Right atrium auricular region (tissue), 2 donors: ENCODE results near the gene CKMT1B. TPM values are rescaled to one million over a fixed set of nuclear protein-coding genes. Genes with fewer than 3 reads are reported as not detected.
"Not testable (repeated sequence)": the region's sequence is repeated elsewhere in the genome, so short reads cannot be mapped to it uniquely, and the experiment has no call there.

Experiments
- DNase-seq: peaks from one replicate; pipeline ENCODE4 v3.0.0-alpha.2; 2019; ENCODE audit warnings: low spot score
- H3K27ac ChIP-seq, 2 donors: fragments of 200-600 bp; sonication (generic); 1 replicate in 1 of 2; 2 replicates in 1 of 2; pipeline ENCODE4 v1.5.1; 2016 to 2019
- H3K27me3 ChIP-seq, 2 donors: fragments of 200-600 bp; sonication (generic); one replicate each; pipeline versions ENCODE4 v1.5.1 to v1.6.0; 2017 to 2019
- H3K36me3 ChIP-seq: fragments of 200-600 bp; sonication (generic); one replicate; pipeline ENCODE4 v1.5.1; 2016
- H3K4me1 ChIP-seq, 2 donors: fragments of 200-600 bp; sonication (generic); one replicate each; pipeline versions ENCODE4 v1.5.1 to v1.6.0; 2017 to 2019
- H3K4me3 ChIP-seq, 2 donors: fragments of 200-600 bp; sonication (generic); 1 replicate in 1 of 2; 2 replicates in 1 of 2; pipeline ENCODE4 v1.5.1; 2017 to 2019; ENCODE audit warnings: mild to moderate bottlenecking in 1 of 2, moderate library complexity in 1 of 2
- H3K9me3 ChIP-seq, 2 donors: fragments of 200-600 bp; sonication (generic); one replicate each; pipeline ENCODE4 v1.5.1; 2019
- total RNA-seq, 2 donors: library from RNA; depleted of rRNA; stranded (reverse); fragments of >200 nt; gene quantifications; one replicate each; pipeline ENCODE4 v1.1.0, GENCODE V29; 2016
- TF ChIP-seq, protein P1 (sequence below), 2 donors: fragments of 200-600 bp; sonication (generic); IDR thresholded peaks; one replicate each; pipeline ENCODE4 v1.5.1; 2019; ENCODE audit warnings: antibody characterized with exemption in 2 of 2

CKMT1B gene
- total RNA-seq, 2 donors from 2014 or later, result 4.6 TPM; not detected in 1

GRCh38 chr15:43552256-43552655, 41.6 kb upstream of the CKMT1B start:
- Histone ChIP-seq H3K9me3 (peaks cover 0 to 4% of the 10 kb centered on the region in 2 donors), H3K27me3 (no peaks in the 10 kb centered on the region), H3K4me1 (no peaks in the 10 kb centered on the region), H3K36me3 (no peaks in the 10 kb centered on the region), H3K4me3 (no peak overlapping the region), H3K27ac (no peak overlapping the region)
- DNase-seq, result no peak
- TF ChIP-seq, protein P1, sequence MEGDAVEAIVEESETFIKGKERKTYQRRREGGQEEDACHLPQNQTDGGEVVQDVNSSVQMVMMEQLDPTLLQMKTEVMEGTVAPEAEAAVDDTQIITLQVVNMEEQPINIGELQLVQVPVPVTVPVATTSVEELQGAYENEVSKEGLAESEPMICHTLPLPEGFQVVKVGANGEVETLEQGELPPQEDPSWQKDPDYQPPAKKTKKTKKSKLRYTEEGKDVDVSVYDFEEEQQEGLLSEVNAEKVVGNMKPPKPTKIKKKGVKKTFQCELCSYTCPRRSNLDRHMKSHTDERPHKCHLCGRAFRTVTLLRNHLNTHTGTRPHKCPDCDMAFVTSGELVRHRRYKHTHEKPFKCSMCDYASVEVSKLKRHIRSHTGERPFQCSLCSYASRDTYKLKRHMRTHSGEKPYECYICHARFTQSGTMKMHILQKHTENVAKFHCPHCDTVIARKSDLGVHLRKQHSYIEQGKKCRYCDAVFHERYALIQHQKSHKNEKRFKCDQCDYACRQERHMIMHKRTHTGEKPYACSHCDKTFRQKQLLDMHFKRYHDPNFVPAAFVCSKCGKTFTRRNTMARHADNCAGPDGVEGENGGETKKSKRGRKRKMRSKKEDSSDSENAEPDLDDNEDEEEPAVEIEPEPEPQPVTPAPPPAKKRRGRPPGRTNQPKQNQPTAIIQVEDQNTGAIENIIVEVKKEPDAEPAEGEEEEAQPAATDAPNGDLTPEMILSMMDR (IDR thresholded peaks at IDR 0.05), result no peak

GRCh38 chr15:43552986-43553385, 40.8 kb upstream of the CKMT1B start:
- no peak for DNase-seq
- no peaks in the 10 kb centered on the region for H3K9me3 ChIP-seq
- H3K36me3 ChIP-seq, result no peaks in the 10 kb centered on the region
- TF ChIP-seq, protein P1 (IDR thresholded peaks at IDR 0.05), result no peak
- no peaks in the 10 kb centered on the region for H3K4me1 ChIP-seq
- H3K4me3 ChIP-seq, result no peak overlapping the region
- no peak overlapping the region for H3K27ac ChIP-seq
- no peaks in the 10 kb centered on the region for H3K27me3 ChIP-seq

DNA sequence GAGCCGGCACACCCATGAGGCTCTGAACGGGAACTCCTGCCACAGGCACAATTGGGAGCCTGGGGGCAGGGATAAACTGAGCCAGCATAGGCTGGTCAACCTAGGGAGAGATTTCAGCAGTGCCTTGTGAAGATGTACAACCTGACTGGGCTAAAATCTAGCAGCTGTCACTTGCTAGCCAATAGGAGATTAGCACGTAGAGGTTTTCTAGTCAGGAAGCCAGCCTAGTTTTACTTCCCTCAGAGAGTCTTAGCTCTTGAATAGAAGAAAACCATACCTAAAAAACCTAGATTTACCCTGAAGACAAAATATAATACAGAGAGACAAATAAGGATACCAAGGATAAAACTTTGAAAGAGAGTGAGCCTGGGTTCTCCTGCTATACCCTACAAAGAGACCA, 31.1 kb upstream of the CKMT1B start:
- not testable (repeated sequence) for H3K4me1 ChIP-seq, H3K4me3 ChIP-seq, H3K9me3 ChIP-seq, DNase-seq, H3K27me3 ChIP-seq, H3K36me3 ChIP-seq, H3K27ac ChIP-seq

- H3K9me3 ChIP-seq, H3K4me1 ChIP-seq, H3K27ac ChIP-seq, H3K4me3 ChIP-seq, H3K27me3 ChIP-seq, H3K36me3 ChIP-seq, DNase-seq: not testable (repeated sequence)
Observed at GRCh38 chr15:43563793-43564192, 30.0 kb upstream of the CKMT1B start.

DNA sequence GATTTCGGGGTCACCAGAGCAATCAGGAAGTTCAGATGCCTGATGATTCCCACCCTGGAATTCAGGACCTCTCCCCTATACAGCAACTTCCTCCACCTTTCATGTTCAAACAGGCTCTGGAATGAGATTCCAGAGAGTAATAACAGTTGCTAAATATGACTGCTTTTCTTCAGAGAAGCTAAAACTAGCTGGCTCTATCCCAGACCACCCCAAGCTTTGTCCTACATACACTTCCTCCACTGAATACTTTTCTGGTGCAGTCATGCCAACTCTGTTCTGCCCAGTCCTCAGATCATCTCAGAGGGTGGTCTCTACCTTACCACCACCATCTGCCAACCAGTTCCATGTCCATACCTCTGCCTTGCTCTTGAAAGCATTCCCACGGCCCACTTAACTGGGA, 27.2 kb upstream of the CKMT1B start:
- not testable (repeated sequence) for H3K27ac ChIP-seq, H3K4me1 ChIP-seq, H3K27me3 ChIP-seq, H3K4me3 ChIP-seq, DNase-seq, H3K9me3 ChIP-seq, H3K36me3 ChIP-seq

DNA sequence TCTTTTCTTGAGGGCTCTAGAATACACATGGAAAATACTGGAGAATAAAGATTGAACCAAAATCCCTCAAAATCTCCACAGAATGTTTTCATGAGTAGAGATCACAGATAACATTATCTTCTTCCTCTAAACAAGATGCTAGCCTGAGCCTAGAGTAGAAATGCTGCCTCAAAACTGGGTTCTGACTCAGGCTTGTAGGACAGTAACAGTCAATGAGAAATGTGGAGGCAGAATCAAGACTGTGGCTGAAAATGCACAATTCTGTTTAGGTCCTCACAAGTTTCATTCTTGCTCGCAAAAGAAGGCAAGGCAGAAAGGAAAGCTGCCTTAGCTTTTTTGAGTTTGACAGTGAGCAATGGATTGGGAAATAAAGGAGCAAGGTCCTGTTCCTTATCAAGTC, 19.2 kb upstream of the CKMT1B start:
- not testable (repeated sequence) for H3K36me3 ChIP-seq, H3K4me3 ChIP-seq

DNA sequence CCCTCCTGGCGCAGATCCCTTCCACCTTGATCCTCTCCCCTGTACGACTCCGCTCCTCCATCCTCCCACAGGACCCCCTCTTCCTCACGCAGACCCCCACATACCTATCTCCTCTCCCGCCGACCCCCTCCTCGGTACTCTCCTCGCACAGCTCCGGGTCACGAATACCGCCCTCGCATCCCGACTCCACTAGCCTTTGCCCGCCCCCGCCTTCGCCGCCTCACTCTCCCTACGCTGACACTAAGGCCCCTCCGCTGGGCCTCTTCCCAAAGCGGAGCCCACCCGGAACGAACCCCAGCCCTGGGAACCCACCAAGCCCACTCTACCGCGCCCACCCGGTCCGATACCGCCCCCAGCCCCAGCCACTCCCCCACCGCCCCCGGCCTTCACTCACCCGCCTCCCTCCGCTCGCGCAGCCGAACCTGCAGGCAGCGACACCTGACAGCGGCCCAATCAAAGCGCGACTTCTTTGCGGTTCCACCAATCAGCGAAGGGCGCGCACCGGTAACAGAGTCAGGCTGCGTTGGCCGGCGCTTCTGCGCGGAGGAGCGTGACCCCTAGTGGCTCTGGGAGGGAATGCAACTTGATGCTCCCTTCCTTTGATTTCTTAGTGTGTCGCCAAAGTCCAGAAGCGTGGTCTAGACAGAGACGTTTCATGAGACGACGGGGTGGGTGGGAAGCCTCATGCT, 3.9 kb upstream of the CKMT1B start, which contains the start of gene PPIP5K1:
Gene PPIP5K1, minus strand, starts transcription at position 431 of the 689 bp plus-strand sequence. CDS start 5,704 bp downstream, outside the sequence.
- not testable (repeated sequence) for H3K9me3 ChIP-seq, H3K4me3 ChIP-seq, H3K27me3 ChIP-seq, H3K36me3 ChIP-seq, DNase-seq, H3K27ac ChIP-seq, H3K4me1 ChIP-seq

More for the DNA sequence above, 19.2 kb upstream of the CKMT1B start:
- not testable (repeated sequence) for H3K27me3 ChIP-seq, H3K9me3 ChIP-seq, DNase-seq, H3K27ac ChIP-seq, H3K4me1 ChIP-seq

GRCh38 chr15:43592841-43593240, 986 bp upstream of the CKMT1B start:
- H3K4me3 ChIP-seq, H3K4me1 ChIP-seq, H3K27ac ChIP-seq, H3K27me3 ChIP-seq, H3K36me3 ChIP-seq, H3K9me3 ChIP-seq, DNase-seq: not testable (repeated sequence)

DNA sequence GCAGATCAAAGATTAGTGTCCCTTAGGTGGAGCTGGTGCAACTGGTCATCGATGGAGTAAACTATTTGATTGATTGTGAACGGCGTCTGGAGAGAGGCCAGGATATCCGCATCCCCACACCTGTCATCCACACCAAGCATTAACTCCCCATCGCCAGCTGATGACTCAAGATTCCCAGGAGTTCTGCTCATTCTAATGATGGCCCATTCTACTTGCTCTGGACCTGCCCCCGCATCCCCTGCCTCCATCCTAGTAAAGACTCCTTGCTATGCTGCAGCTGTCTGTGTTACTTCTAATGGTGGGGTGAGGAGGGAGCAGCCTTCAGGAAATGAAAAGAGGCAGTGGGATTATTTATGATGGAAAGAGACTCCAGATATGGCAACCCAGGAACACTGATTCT, 5.3 kb downstream of the CKMT1B start:
- H3K27ac ChIP-seq, H3K4me1 ChIP-seq, H3K36me3 ChIP-seq, H3K27me3 ChIP-seq, H3K4me3 ChIP-seq, DNase-seq, H3K9me3 ChIP-seq: not testable (repeated sequence)

GRCh38 chr15:43600200-43600599, 6.4 kb downstream of the CKMT1B start:
- H3K36me3 ChIP-seq, DNase-seq, H3K27me3 ChIP-seq, H3K27ac ChIP-seq, H3K4me1 ChIP-seq, H3K4me3 ChIP-seq, H3K9me3 ChIP-seq: not testable (repeated sequence)

GRCh38 chr15:43602233-43602632, 8.4 kb downstream of the CKMT1B start:
- H3K9me3 ChIP-seq, H3K27me3 ChIP-seq, H3K4me1 ChIP-seq, H3K27ac ChIP-seq, DNase-seq, H3K36me3 ChIP-seq, H3K4me3 ChIP-seq: not testable (repeated sequence)

DNA sequence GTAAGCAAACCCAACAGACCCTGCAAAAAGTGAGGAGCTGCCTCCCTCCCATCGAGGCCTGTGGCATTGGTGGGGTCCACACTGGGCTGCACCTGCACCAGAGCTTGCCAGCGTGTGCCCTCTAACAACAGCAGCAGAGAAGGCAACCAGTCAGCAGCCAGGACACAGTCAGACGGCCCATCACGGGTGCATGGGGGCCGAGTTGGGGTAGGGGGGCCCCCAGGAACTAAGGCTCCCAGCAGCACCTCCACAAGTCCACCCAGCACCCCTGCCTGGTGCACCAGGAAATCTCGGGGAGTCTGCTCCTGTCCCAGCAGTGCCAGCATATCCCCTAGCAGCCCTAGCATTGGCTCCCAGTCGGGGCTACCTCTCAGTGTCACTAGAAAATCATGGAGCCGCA, 23.9 kb downstream of the CKMT1B start:
- H3K36me3 ChIP-seq, H3K4me1 ChIP-seq, H3K27ac ChIP-seq, H3K4me3 ChIP-seq, DNase-seq, H3K9me3 ChIP-seq, H3K27me3 ChIP-seq: not testable (repeated sequence)

DNA sequence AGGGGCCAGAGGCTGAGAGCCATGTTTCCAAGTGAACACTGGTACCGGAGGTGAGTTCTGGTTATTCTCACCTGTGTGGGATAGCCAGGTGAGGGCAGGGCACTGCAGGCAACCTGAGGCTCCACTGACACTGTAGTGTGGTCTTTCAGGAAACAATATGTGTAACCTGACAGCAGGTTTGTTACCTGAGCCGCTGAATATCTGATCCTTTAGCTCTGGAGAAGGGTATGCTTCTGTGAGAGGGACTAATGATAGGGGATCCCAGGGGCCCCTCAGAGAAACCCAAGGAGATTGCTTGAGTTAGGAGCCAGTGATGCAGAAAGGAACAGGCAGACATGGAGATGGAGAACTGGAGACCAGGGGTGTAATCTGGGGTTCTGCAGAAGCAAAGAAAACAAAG, 24.9 kb downstream of the CKMT1B start, which contains the start of gene STRC:
Gene STRC, minus strand, starts transcription at position 101 of the 400 bp plus-strand sequence. Its CDS starts 78 bp downstream, at position 23.
- H3K4me1 ChIP-seq, H3K27ac ChIP-seq, H3K9me3 ChIP-seq, H3K4me3 ChIP-seq, H3K27me3 ChIP-seq, DNase-seq, H3K36me3 ChIP-seq: not testable (repeated sequence)
